Measurements from ENCODE around the gene SKP1. TPM values are rescaled to one million over a fixed set of nuclear protein-coding genes. Genes with fewer than 3 reads are reported as not detected.

Gene SKP1
- total RNA-seq, 1 donor: 145 TPM

DNA sequence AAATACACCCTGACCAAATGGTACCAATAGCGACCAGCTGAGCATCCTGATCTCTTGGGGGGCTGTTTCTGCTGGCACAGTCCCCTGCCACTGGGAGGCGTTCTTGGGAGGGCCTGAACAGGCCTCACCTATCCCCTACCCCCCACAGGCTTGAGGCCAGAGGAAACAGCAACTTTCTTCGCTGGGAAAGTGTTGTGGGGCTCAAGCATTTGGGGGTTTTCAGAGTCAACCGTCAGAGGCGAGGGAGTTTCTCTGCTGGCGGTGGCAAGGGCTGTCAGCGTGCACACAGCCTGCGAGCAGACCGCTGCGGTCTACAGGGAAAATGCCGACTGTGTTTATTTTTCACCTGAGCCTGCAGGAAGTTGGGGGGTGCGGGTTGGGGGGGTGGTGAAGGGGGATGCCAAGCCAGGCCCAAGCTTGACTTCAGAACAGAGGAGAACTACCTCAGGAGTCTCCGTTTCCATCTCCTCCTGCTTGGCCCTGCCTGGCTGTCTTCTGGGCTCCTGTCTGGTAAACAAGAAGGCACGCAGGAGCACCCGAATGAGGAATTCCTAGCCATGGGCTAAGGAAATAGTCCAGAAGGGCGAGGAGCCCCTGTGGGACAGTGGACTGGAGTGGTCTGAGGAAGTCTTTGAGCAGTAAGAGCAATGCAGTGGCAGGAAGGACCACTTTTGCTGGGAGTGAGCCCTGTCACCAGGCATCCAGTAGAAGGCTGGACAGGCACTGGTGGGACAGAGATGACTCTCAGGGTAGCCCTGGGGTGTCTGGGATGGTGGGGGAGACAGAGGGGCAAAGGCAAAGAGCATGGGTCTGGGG lies 44.2 kb downstream of the SKP1 start:
- Histone ChIP-seq H3K4me3 (ENCODE audit: insufficient read depth, low read length) (no peak overlapping the region), H3K4me1 (ENCODE audit: insufficient read depth, low read length) (peaks cover 5% of the 10 kb centered on the region), H3K9me3 (ENCODE audit: low read depth, low read length) (no peaks in the 10 kb centered on the region), H4K20me1 (ENCODE audit: insufficient read depth, low read length) (peaks cover 43% of the 10 kb centered on the region), H3K27me3 (ENCODE audit: insufficient read depth, low read length) (no peaks in the 10 kb centered on the region), H3K4me2 (ENCODE audit: insufficient read depth, low read length) (no peak overlapping the region), H3K27ac (ENCODE audit: low read depth, low read length) (no peak overlapping the region), H3K79me2 (ENCODE audit: insufficient read depth, low read length) (peaks cover 92% of the 10 kb centered on the region), H3K36me3 (ENCODE audit: insufficient read depth, low read length) (peaks cover 37% of the 10 kb centered on the region), H2AFZ (ENCODE audit: low read length) (no peak overlapping the region)
- peak; percentile 13 for DNase-seq (ENCODE audit: insufficient read length, low spot score, missing footprints)
- TF ChIP-seq, protein P1, sequence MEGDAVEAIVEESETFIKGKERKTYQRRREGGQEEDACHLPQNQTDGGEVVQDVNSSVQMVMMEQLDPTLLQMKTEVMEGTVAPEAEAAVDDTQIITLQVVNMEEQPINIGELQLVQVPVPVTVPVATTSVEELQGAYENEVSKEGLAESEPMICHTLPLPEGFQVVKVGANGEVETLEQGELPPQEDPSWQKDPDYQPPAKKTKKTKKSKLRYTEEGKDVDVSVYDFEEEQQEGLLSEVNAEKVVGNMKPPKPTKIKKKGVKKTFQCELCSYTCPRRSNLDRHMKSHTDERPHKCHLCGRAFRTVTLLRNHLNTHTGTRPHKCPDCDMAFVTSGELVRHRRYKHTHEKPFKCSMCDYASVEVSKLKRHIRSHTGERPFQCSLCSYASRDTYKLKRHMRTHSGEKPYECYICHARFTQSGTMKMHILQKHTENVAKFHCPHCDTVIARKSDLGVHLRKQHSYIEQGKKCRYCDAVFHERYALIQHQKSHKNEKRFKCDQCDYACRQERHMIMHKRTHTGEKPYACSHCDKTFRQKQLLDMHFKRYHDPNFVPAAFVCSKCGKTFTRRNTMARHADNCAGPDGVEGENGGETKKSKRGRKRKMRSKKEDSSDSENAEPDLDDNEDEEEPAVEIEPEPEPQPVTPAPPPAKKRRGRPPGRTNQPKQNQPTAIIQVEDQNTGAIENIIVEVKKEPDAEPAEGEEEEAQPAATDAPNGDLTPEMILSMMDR (IDR thresholded peaks at IDR 0.05; ENCODE audit: extremely low read depth, low read depth, low read length): no peak

DNA sequence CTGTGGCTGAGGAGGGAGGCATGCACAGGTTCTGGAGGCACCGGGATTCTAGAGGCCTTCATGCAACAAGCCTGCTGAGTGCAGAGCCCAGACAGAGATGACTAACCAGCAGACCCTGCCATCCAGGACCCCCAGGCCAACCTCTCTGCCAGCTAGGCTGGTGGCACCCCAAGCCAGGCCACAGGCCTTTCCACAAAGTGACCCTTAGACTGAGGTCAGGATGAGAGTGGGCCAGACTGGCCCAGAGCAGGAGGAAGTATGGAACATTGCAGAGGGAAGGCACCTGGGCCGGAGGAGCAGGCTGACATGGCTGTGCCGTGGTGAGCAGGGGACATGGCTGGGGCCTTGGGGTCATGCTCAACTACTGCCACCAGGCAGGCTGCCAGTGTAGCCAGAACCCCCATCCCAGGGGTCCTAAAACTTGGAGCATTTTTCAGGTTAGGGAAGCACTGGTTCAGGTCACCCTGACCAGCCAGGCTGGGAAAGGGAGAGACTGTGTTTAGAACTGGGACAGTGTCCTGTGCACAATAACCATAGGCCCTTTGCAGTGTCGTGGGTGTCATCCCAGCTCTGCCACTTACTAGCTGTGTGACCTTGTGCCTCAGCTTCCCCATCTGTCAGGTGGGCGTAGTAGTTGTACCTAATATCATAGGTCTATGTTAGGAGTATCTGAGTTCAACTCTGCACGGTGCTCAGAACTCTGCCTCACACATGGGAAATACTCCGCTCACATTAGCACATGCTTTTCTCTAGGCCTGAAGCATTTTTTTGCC lies 45.0 kb downstream of the SKP1 start:
- peaks cover 39% of the 10 kb centered on the region for H3K36me3 ChIP-seq (ENCODE audit: insufficient read depth, low read length)
- H3K79me2 ChIP-seq (ENCODE audit: insufficient read depth, low read length): peaks cover 95% of the 10 kb centered on the region
- H3K4me2 ChIP-seq (ENCODE audit: insufficient read depth, low read length): no peak overlapping the region
- no peaks in the 10 kb centered on the region for H3K9me3 ChIP-seq (ENCODE audit: low read depth, low read length)
- peaks cover 12% of the 10 kb centered on the region for H3K4me1 ChIP-seq (ENCODE audit: insufficient read depth, low read length)
- TF ChIP-seq, protein P1 (IDR thresholded peaks at IDR 0.05; ENCODE audit: extremely low read depth, low read depth, low read length): no peak
- peak; percentile 26 for DNase-seq (ENCODE audit: insufficient read length, low spot score, missing footprints)
- H3K27me3 ChIP-seq (ENCODE audit: insufficient read depth, low read length): no peaks in the 10 kb centered on the region
- no peak overlapping the region for H2AFZ ChIP-seq (ENCODE audit: low read length)
- no peak overlapping the region for H3K4me3 ChIP-seq (ENCODE audit: insufficient read depth, low read length)
- H3K27ac ChIP-seq (ENCODE audit: low read depth, low read length): no peak overlapping the region
- H4K20me1 ChIP-seq (ENCODE audit: insufficient read depth, low read length): peaks cover 48% of the 10 kb centered on the region

DNA sequence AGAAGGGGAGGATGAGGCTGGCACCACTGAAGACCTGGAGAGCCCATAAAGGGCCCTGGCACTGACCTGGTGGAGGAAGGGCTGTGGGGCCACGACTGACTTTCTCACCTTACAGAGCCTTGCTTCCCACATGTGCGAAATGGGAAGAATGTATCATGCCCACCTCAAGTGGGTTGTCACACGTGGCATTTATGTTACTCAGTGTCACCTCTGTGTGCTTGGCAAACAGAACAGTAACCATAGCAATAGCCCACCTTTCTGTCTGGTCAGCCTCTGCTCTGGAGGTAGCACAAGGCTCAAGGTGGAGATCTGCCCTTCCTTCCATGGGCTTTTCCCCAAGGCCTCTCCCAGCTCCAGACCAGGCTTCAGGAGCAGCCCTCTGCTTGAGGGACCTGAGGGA lies 45.6 kb downstream of the SKP1 start:
- H2AFZ ChIP-seq (ENCODE audit: low read length): no peak overlapping the region
- peaks cover 33% of the 10 kb centered on the region for H3K36me3 ChIP-seq (ENCODE audit: insufficient read depth, low read length)
- H3K27me3 ChIP-seq (ENCODE audit: insufficient read depth, low read length): no peaks in the 10 kb centered on the region
- peaks cover 91% of the 10 kb centered on the region for H3K79me2 ChIP-seq (ENCODE audit: insufficient read depth, low read length)
- H3K27ac ChIP-seq (ENCODE audit: low read depth, low read length): no peak overlapping the region
- H3K4me1 ChIP-seq (ENCODE audit: insufficient read depth, low read length): peaks cover 14% of the 10 kb centered on the region
- peaks cover 42% of the 10 kb centered on the region for H4K20me1 ChIP-seq (ENCODE audit: insufficient read depth, low read length)
- no peak overlapping the region for H3K4me2 ChIP-seq (ENCODE audit: insufficient read depth, low read length)
- H3K4me3 ChIP-seq (ENCODE audit: insufficient read depth, low read length): no peak overlapping the region
- TF ChIP-seq, protein P1 (IDR thresholded peaks at IDR 0.05; ENCODE audit: extremely low read depth, low read depth, low read length): no peak
- no peaks in the 10 kb centered on the region for H3K9me3 ChIP-seq (ENCODE audit: low read depth, low read length)
- peak; percentile 69 for DNase-seq (ENCODE audit: insufficient read length, low spot score, missing footprints)
